B cell (primary cell): ENCODE measurements around the gene DSCAML1. TPM values are rescaled to one million over a fixed set of nuclear protein-coding genes. Genes with fewer than 3 reads are reported as not detected.

Source experiments
- ATAC-seq: fragments of 200-7000 bp; cut with Tn5 transposase; one replicate; pipeline ENCODE4 v1.10.0; 2021; ENCODE audit warnings: low read depth, mild to moderate bottlenecking, moderate number of reproducible peaks, moderate library complexity
- CTCF ChIA-PET: fragments of 350-600 bp; sonication (Branson Sonifier 250); formaldehyde crosslinking; loops from one replicate; lab custom pipeline; 2021; ENCODE audit warnings: antibody characterized with exemption, inconsistent platforms; lab: Charles Lee
- POLR2A ChIA-PET: fragments of 350-600 bp; sonication (Branson Sonifier 250); formaldehyde crosslinking; loops from one replicate; lab custom pipeline; 2021; ENCODE audit warnings: antibody characterized with exemption; lab: Charles Lee
- DNase-seq: peaks from one replicate; pipeline ENCODE4 v3.0.0; 2013
- H2AFZ ChIP-seq: 2 replicates; pipeline ENCODE4 v1.6.1; 2012; ENCODE audit warnings: mild to moderate bottlenecking, low read depth, low read length; ENCODE audit not compliant: insufficient read depth, poor library complexity, severe bottlenecking
- H3K27ac ChIP-seq, 2 donors: 1 replicate in 1 of 2; 2 replicates in 1 of 2; pipeline ENCODE4 v1.5.1; 2012 to 2013; ENCODE audit warnings: low read length in 2 of 2, mild to moderate bottlenecking in 2 of 2, moderate library complexity in 1 of 2
- H3K27me3 ChIP-seq, 4 experiments: fragments of 200-600 bp in 1 of 4; sonication (generic) in 1 of 4; replicated peaks in 1 of 4; 1 replicate in 2 of 4; 2 replicates in 2 of 4; pipeline versions ENCODE4 v1.6.1 to v1.7.0; 2013 to 2016; ENCODE audit warnings: low read length in 3 of 4, mild to moderate bottlenecking in 2 of 4, mixed read lengths in 1 of 4, moderate library complexity in 1 of 4; ENCODE audit not compliant: insufficient read depth in 4 of 4, control insufficient read depth in 3 of 4; ENCODE audit errors: control extremely low read depth in 1 of 4
- H3K36me3 ChIP-seq, 2 experiments: replicated peaks in 1 of 2; 1 replicate in 1 of 2; 2 replicates in 1 of 2; pipeline versions ENCODE4 v1.6.1 to v1.7.1; 2013; ENCODE audit warnings: low read length in 1 of 2; ENCODE audit not compliant: insufficient read depth in 2 of 2, control insufficient read depth in 1 of 2; ENCODE audit errors: control extremely low read depth in 1 of 2, extremely low read depth in 1 of 2
- H3K4me1 ChIP-seq, 2 donors: fragments of 200-600 bp in 1 of 2; sonication (generic) in 1 of 2; 1 replicate in 1 of 2; 2 replicates in 1 of 2; pipeline versions ENCODE4 v1.5.1 to v1.6.1; 2013 to 2017; ENCODE audit warnings: low read length in 2 of 2; ENCODE audit not compliant: control insufficient read depth in 2 of 2, insufficient read depth in 2 of 2
- H3K4me2 ChIP-seq: replicated peaks from 2 replicates; pipeline ENCODE3; 2012; ENCODE audit warnings: mild to moderate bottlenecking, low read depth, low read length; ENCODE audit not compliant: poor library complexity, severe bottlenecking
- H3K4me3 ChIP-seq, 5 experiments: fragments of 200-600 bp in 1 of 5; sonication (generic) in 1 of 5; 1 replicate in 3 of 5; 2 replicates in 2 of 5; pipeline versions ENCODE4 v1.5.1 to v1.7.0; 2011 to 2016; ENCODE audit warnings: low read length in 4 of 5, mild to moderate bottlenecking in 4 of 5, low read depth in 2 of 5, control low read depth in 1 of 5, moderate library complexity in 1 of 5; ENCODE audit not compliant: insufficient read depth in 1 of 5; ENCODE audit errors: control extremely low read depth in 1 of 5, extremely low read depth in 1 of 5
- H3K79me2 ChIP-seq: fragments of 200-600 bp; sonication (generic); one replicate; pipeline ENCODE4 v1.6.0; 2016; ENCODE audit warnings: low read length; ENCODE audit not compliant: control insufficient read depth, insufficient read depth
- H3K9ac ChIP-seq: fragments of 200-600 bp; sonication (generic); 2 replicates; pipeline ENCODE4 v1.6.1; 2017; ENCODE audit warnings: mild to moderate bottlenecking, low read length, moderate library complexity
- H3K9me3 ChIP-seq, 3 donors: one replicate each; pipeline versions ENCODE4 v1.6.1 to v1.7.1; 2013; ENCODE audit warnings: low read length in 2 of 3; ENCODE audit not compliant: control insufficient read depth in 2 of 3, insufficient read depth in 1 of 3; ENCODE audit errors: control extremely low read depth in 1 of 3
- H4K20me1 ChIP-seq: 2 replicates; pipeline ENCODE4 v1.6.0; 2012; ENCODE audit warnings: mild to moderate bottlenecking, low read length; ENCODE audit not compliant: insufficient read depth, control insufficient read depth, poor library complexity, severe bottlenecking
- H3K27ac Mint-ChIP-seq: one replicate; pipeline ENCODE4 v1.8.0; 2021; ENCODE audit warnings: mixed read lengths
- H3K27me3 Mint-ChIP-seq: one replicate; pipeline ENCODE4 v1.8.0; 2021; ENCODE audit warnings: mixed read lengths
- H3K4me1 Mint-ChIP-seq: one replicate; pipeline ENCODE4 v1.8.0; 2021; ENCODE audit warnings: mixed read lengths
- H3K4me3 Mint-ChIP-seq: one replicate; pipeline ENCODE4 v1.8.0; 2021; ENCODE audit warnings: mixed read lengths
- H3K9me3 Mint-ChIP-seq: one replicate; pipeline ENCODE4 v1.8.0; 2022; ENCODE audit warnings: mixed read lengths; ENCODE audit not compliant: insufficient read depth
- CTCF ChIP-seq: fragments of 200-600 bp; IDR thresholded peaks from one replicate; pipeline ENCODE4 v1.8.0; 2022; ENCODE audit warnings: antibody characterized with exemption, mild to moderate bottlenecking
- EZH2 ChIP-seq: IDR thresholded peaks from 2 replicates; pipeline ENCODE4 v1.6.1; 2012; ENCODE audit warnings: borderline replicate concordance, low read depth, mild to moderate bottlenecking, moderate library complexity, low read length; ENCODE audit not compliant: insufficient read depth, poor library complexity, severe bottlenecking
- WGBS: methylation state at CpG from one replicate; pipeline ENCODE4 v1.1.5; 2013; ENCODE audit warnings: missing lambda C conversion rate; ENCODE audit not compliant: insufficient coverage; 5-methylcytosine and 5-hydroxymethylcytosine counted together
- intact Hi-C: fragments of 100-400 bp; cut with micrococcal nuclease; formaldehyde crosslinking; loops from one replicate; pipeline ENCODE4 v1.10.0; 2022
- polyA plus RNA-seq: library from polyadenylated mRNA; depleted of rRNA; stranded (reverse); fragments of >200 nt; gene quantifications from 2 replicates; pipeline ENCODE4 v1.2.3, GENCODE V29; 2012
- total RNA-seq, 2 donors: library from RNA; stranded (reverse); fragments of 120-200 nt in 1 of 2; gene quantifications; 1 replicate in 1 of 2; 2 replicates in 1 of 2; pipeline versions ENCODE4 v1.2.3 to v1.2.4, GENCODE V29; 2013 to 2022

The DSCAML1 gene
- total and polyA plus RNA-seq, 2 donors (not counting 1 experiment from before 2014, with no cell fraction given) = 1.2 to 6.2 TPM

- Histone ChIP-seq H3K79me2 (peaks cover 11% of the 10 kb centered on the region), H3K9ac (peak overlapping the region; percentile 69), H3K4me3 (peak overlapping the region in 4 of 5 experiments; percentile 4 to 73 (median 54)), H3K9me3 (no peaks in the 10 kb centered on the region), H3K27me3 (no peaks in the 10 kb centered on the region), H3K4me1 (peaks cover 43 to 53% of the 10 kb centered on the region in 2 donors), H3K4me2 (peak overlapping the region; percentile 98), H4K20me1 (no peaks in the 10 kb centered on the region), H3K36me3 (no peaks in the 10 kb centered on the region), H2AFZ (no peak overlapping the region), H3K27ac (peak overlapping the region; percentile 88 to 91)
- H3K4me3 Mint-ChIP-seq = peak overlapping the region; percentile 83
- 0% methylated on average over 7 of the region's 7 CpGs for WGBS
- intact Hi-C loops = loop anchor here (1.0 to 5.0 kb wide), 7 partner anchors 13 to 622 kb away; partner anchors contain the start of genes CEP164, IL10RA, KMT2A and PCSK7
- TF ChIP-seq CTCF = no peak
- no peak for TF ChIP-seq EZH2
- peaks cover 50% of the 10 kb centered on the region for H3K4me1 Mint-ChIP-seq
- peak; percentile 76 for ATAC-seq
- POLR2A ChIA-PET = interaction anchor here (0.5 to 3.6 kb wide), 11 partner anchors 13 to 976 kb away, joined by 3 to 19 read pairs (median 4); partner anchors contain the start of genes DDX6 and IL10RA
- H3K9me3 Mint-ChIP-seq = no peaks in the 10 kb centered on the region
- CTCF ChIA-PET = interaction anchor here (0.7 to 15.4 kb wide), 17 partner anchors 9 to 389 kb away, joined by 3 to 462 read pairs (median 5); partner anchors contain the start of gene FXYD2
- peak; percentile 95 for DNase-seq
- H3K27me3 Mint-ChIP-seq = peaks cover 9% of the 10 kb centered on the region
- H3K27ac Mint-ChIP-seq = peak overlapping the region; percentile 93
These were observed 18.3 kb upstream of the DSCAML1 start for GRCh38 chr11:117815262-117815803.
